ENCODE results near the gene CEACAM8.
"Not testable (repeated sequence)": the region's sequence is repeated elsewhere in the genome, so short reads cannot be mapped to it uniquely, and the experiment has no call there.

CEACAM8 gene

GRCh38 chr19:42594617-42595489, at the start of gene CEACAM8:
CEACAM8 (minus strand) TSS chr19:42594924; CDS start chr19:42594828, 96 bp downstream.
- no peak for DNase-seq

- DNase-seq: not testable (repeated sequence)
Measured at GRCh38 chr19:42639324-42640092, 44.8 kb upstream of the CEACAM8 start.

GRCh38 chr19:42635233-42635539, 40.5 kb upstream of the CEACAM8 start:
- DNase-seq: no peak

GRCh38 chr19:42634409-42635232, 39.9 kb upstream of the CEACAM8 start:
- DNase-seq: no peak

GRCh38 chr19:42629191-42629590, 34.5 kb upstream of the CEACAM8 start:
- DNase-seq: no peak

GRCh38 chr19:42628411-42629140, 33.9 kb upstream of the CEACAM8 start:
- no peak for DNase-seq

GRCh38 chr19:42627916-42628315, 33.2 kb upstream of the CEACAM8 start:
- DNase-seq: no peak

GRCh38 chr19:42626181-42626580, 31.5 kb upstream of the CEACAM8 start:
- no peak for DNase-seq

- DNase-seq: no peak
Measured at GRCh38 chr19:42619271-42619670, 24.5 kb upstream of the CEACAM8 start.

- DNase-seq: no peak
Measured at GRCh38 chr19:42613666-42614065, 18.9 kb upstream of the CEACAM8 start.

GRCh38 chr19:42610401-42610915, 15.7 kb upstream of the CEACAM8 start:
- DNase-seq: not testable (repeated sequence)

- no peak for DNase-seq
Measured at GRCh38 chr19:42606660-42607351, 12.1 kb upstream of the CEACAM8 start.

GRCh38 chr19:42601811-42602443, 7.2 kb upstream of the CEACAM8 start:
- peak; percentile 52 for DNase-seq

GRCh38 chr19:42596391-42597072, 1.8 kb upstream of the CEACAM8 start:
- peak; percentile 54 for DNase-seq

GRCh38 chr19:42595550-42596172, 937 bp upstream of the CEACAM8 start:
- no peak for DNase-seq

- no peak for DNase-seq
Measured at GRCh38 chr19:42589792-42590191, 4.9 kb downstream of the CEACAM8 start.

- no peak for DNase-seq
Measured at GRCh38 chr19:42584466-42584865, 10.3 kb downstream of the CEACAM8 start.

- no peak for DNase-seq
Measured at GRCh38 chr19:42577016-42577415, 17.7 kb downstream of the CEACAM8 start.

- no peak for DNase-seq
Measured at GRCh38 chr19:42576241-42576640, 18.5 kb downstream of the CEACAM8 start.

- DNase-seq: no peak
Measured at GRCh38 chr19:42573642-42574041, 21.1 kb downstream of the CEACAM8 start.
